Heart left ventricle (tissue), 16 donors: Measurements from ENCODE around the gene SMC6. TPM values are rescaled to one million over a fixed set of nuclear protein-coding genes. Genes with fewer than 3 reads are reported as not detected.

Experiments used
- ATAC-seq, 4 donors: fragments of 200-7000 bp; cut with Tn5 transposase; one replicate each; pipeline ENCODE4 v1.9.1; 2020 to 2022; ENCODE audit warnings: moderate library complexity in 4 of 4, mild to moderate bottlenecking in 3 of 4, moderate number of reproducible peaks in 1 of 4
- DNase-seq, 5 donors: peaks; one replicate each; pipeline ENCODE4 v3.0.0-alpha.2; 2020
- H3K27ac ChIP-seq, 12 donors: fragments of 200-600 bp; sonication (generic) in 4 of 12; one replicate each; pipeline versions ENCODE4 v1.5.0 to v1.8.0; 2016 to 2022; ENCODE audit warnings: mild to moderate bottlenecking in 2 of 12
- H3K27me3 ChIP-seq, 9 donors: fragments of 200-600 bp; sonication (generic) in 2 of 9; one replicate each; pipeline versions ENCODE4 v1.5.1 to v1.8.0; 2016 to 2022; ENCODE audit warnings: mild to moderate bottlenecking in 3 of 9
- H3K36me3 ChIP-seq, 9 donors: fragments of 200-600 bp; sonication (generic) in 2 of 9; one replicate each; pipeline versions ENCODE4 v1.5.0 to v1.8.0; 2018 to 2022; ENCODE audit warnings: mild to moderate bottlenecking in 2 of 9
- H3K4me1 ChIP-seq, 12 donors: fragments of 200-600 bp; sonication (generic) in 4 of 12; one replicate each; pipeline versions ENCODE4 v1.5.0 to v1.8.0; 2016 to 2022; ENCODE audit warnings: mild to moderate bottlenecking in 3 of 12
- H3K4me3 ChIP-seq, 12 donors: fragments of 200-600 bp; sonication (generic) in 4 of 12; one replicate each; pipeline versions ENCODE4 v1.5.0 to v1.8.0; 2017 to 2022; ENCODE audit warnings: mild to moderate bottlenecking in 9 of 12, moderate library complexity in 4 of 12
- H3K9me3 ChIP-seq, 12 donors: fragments of 200-600 bp; sonication (generic) in 4 of 12; one replicate each; pipeline versions ENCODE4 v1.5.0 to v1.8.0; 2016 to 2022; ENCODE audit warnings: mild to moderate bottlenecking in 1 of 12
- CTCF ChIP-seq, 12 donors: fragments of 200-600 bp; sonication (generic) in 4 of 12; IDR thresholded peaks; one replicate each; pipeline versions ENCODE4 v1.5.0 to v1.8.0; 2018 to 2022; ENCODE audit warnings: antibody characterized with exemption in 12 of 12, mild to moderate bottlenecking in 5 of 12
- POLR2A ChIP-seq, 2 donors: fragments of 450-650 bp; IDR thresholded peaks; one replicate each; pipeline ENCODE4 v1.6.1; 2017; ENCODE audit warnings: antibody characterized with exemption in 2 of 2, mild to moderate bottlenecking in 2 of 2, moderate library complexity in 2 of 2
- WGBS, 4 donors: extraction: QIAGEN DNeasy Blood & Tissue Kit in 2 of 4; methylation state at CpG; one replicate each; pipeline versions ENCODE4 v1.1.5 to v1.1.7; 2013 to 2018; 5-methylcytosine and 5-hydroxymethylcytosine counted together
- intact Hi-C, 10 donors: fragments of 100-400 bp; cut with DNase I; formaldehyde crosslinking; loops; one replicate each; pipeline versions ENCODE4 v1.11.1 to v1.14.2; 2022
- polyA plus RNA-seq, 2 donors: library from polyadenylated mRNA; stranded (reverse); fragments of 200-250 nt; gene quantifications; one replicate each; pipeline ENCODE4 v1.2.3, GENCODE V29; 2013
- total RNA-seq, 9 donors: library from RNA; depleted of rRNA in 2 of 9; stranded (reverse); fragments of >200 nt in 2 of 9; fragmentation: NEBNext Ultra II Directional in 3 of 9; extraction: Animal tissue kit (Norgen Biotek cat#: 25700) in 3 of 9; gene quantifications; one replicate each; pipeline versions ENCODE4 v1.1.0 to v1.2.4, GENCODE V29; 2016 to 2023
- donor health status: ischemic (EF 13 %, LVEDD 7.1; RV severe dilation, severe dysfunction).
- donor health status: healthy with polysubstance abuse.
- donor health status: DM: no; HTN: yes; CAD: no.
- donor health status: DM: no; HTN: no; CAD: no.
- donor health status: ischemic (EF 25% LVEDD 6.9; RV normal size, moderate dysfunction).
- donor health status: ischemic (EF 25% LVEDD 5.7; RV mildly dilated, moderate dysfunction).
- donor health status: healthy.
- donor health status: DM: yes; HTN: yes; CAD: no.
- donor health status: ischemic (EF 35%, LVEDD 5.7; RV mildly dilated, moderate dysfunction).
- donor health status: nonischemic (EF 11% LVEDD 7.7; RV severe dilation, severe dysfunction).
- donor health status: DM: yes; HTN: yes; CAD: no.
- donor health status: PGD.
- donor health status: ischemic (EF 29% LVEDD 5.4; RV normal size, mild dysfunction).
- donor health status: nonischemic (EF 23%, LVEDD 6.1; RV moderate dilation, normal function).

Gene SMC6
- total and polyA plus RNA-seq, 11 donors: 5.9 to 14.7 (median 12.2) TPM

DNA sequence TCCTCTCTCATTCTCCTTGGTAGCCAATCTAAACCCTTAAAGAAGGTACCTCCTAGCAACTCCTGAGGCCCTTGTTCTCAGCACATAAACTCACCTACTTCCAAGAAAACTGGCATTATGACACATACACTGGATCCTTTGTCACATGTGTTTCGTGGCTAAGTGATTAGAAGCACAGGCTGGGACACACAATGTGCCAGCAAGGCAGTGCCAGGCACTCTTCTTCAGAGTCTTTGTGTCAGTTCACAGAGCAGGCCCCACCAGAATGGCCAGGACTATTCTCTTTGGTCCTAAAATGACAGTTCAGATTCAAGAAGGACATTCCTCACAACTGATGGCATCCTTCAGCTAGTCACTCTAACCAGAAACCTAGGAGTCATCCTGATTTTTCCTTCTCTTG lies 40.3 kb downstream of the SMC6 start:
- TF ChIP-seq CTCF (IDR thresholded peaks at IDR 0.05) (no peak), POLR2A (IDR thresholded peaks at IDR 0.05) (no peak)
- H3K36me3 ChIP-seq: peaks cover 0 to 99% (median 82%) of the 10 kb centered on the region in 9 donors
- no peaks in the 10 kb centered on the region for H3K27me3 ChIP-seq
- H3K4me1 ChIP-seq: peaks cover 0 to 11% (median 0%) of the 10 kb centered on the region in 12 donors
- DNase-seq: no peak
- intact Hi-C loops: loop anchor here in 2 of 10 donors (10.0 kb wide), 2 partner anchors 112 to 662 kb away; no protein-coding TSS in a partner anchor
- no peak overlapping the region for H3K27ac ChIP-seq
- H3K9me3 ChIP-seq: no peaks in the 10 kb centered on the region
- WGBS, 4 donors: 55 to 73% (median 63%) methylated on average over 1 of the region's 1 CpG
- no peak overlapping the region for H3K4me3 ChIP-seq
- no peak for ATAC-seq

GRCh38 chr2:17710547-17711248 lies 42.9 kb downstream of the SMC6 start:
- Histone ChIP-seq H3K4me3 (no peak overlapping the region), H3K4me1 (peaks cover 0 to 11% (median 0%) of the 10 kb centered on the region in 12 donors), H3K36me3 (peaks cover 0 to 99% (median 71%) of the 10 kb centered on the region in 9 donors), H3K27ac (no peak overlapping the region), H3K9me3 (no peaks in the 10 kb centered on the region), H3K27me3 (no peaks in the 10 kb centered on the region)
- WGBS, 4 donors: 88 to 92% (median 89%) methylated on average over 9 of the region's 9 CpGs
- intact Hi-C loops: loop anchor here in 2 of 10 donors (10.0 kb wide), 2 partner anchors 114 to 664 kb away; no protein-coding TSS in a partner anchor
- TF ChIP-seq POLR2A (IDR thresholded peaks at IDR 0.05) (no peak), CTCF (IDR thresholded peaks at IDR 0.05) (no peak)
- DNase-seq: no peak
- ATAC-seq: no peak

- Histone ChIP-seq H3K36me3 (peaks cover 0 to 99% (median 71%) of the 10 kb centered on the region in 9 donors), H3K27ac (no peak overlapping the region), H3K4me3 (no peak overlapping the region), H3K9me3 (no peaks in the 10 kb centered on the region), H3K27me3 (no peaks in the 10 kb centered on the region), H3K4me1 (peaks cover 0 to 11% (median 0%) of the 10 kb centered on the region in 12 donors)
- intact Hi-C loops: loop anchor here in 2 of 10 donors (10.0 kb wide), 3 partner anchors 115 to 665 kb away; no protein-coding TSS in a partner anchor
- WGBS, 4 donors: 41 to 59% (median 46%) methylated on average over 2 of the region's 2 CpGs
- DNase-seq: no peak
- ATAC-seq: peak; percentile 47 to 88 (median 68)
- no peak for TF ChIP-seq POLR2A (IDR thresholded peaks at IDR 0.05)
- no peak for TF ChIP-seq CTCF (IDR thresholded peaks at IDR 0.05)
These were observed 43.7 kb downstream of the SMC6 start for GRCh38 chr2:17709897-17710296.

GRCh38 chr2:17708501-17708900 lies 45.1 kb downstream of the SMC6 start:
- no peak for TF ChIP-seq CTCF (IDR thresholded peaks at IDR 0.05)
- Histone ChIP-seq H3K27me3 (no peaks in the 10 kb centered on the region), H3K36me3 (peaks cover 0 to 99% (median 69%) of the 10 kb centered on the region in 9 donors), H3K4me1 (peaks cover 0 to 11% (median 0%) of the 10 kb centered on the region in 12 donors), H3K4me3 (no peak overlapping the region), H3K9me3 (no peaks in the 10 kb centered on the region), H3K27ac (no peak overlapping the region)
- intact Hi-C loops: loop anchor here in 1 of 10 donors (10.0 kb wide), 1 partner anchor 356 kb away; no protein-coding TSS in a partner anchor
- 55 to 65% (median 60%) methylated on average over 1 of the region's 1 CpG for WGBS, 4 donors
- DNase-seq (no peak), ATAC-seq (no peak)
